Measurements from ENCODE around the gene FIP1L1. TPM values are rescaled to one million over a fixed set of nuclear protein-coding genes. Genes with fewer than 3 reads are reported as not detected.

FIP1L1 gene
- total and polyA plus RNA-seq, 10 of the 15 experiments (the other 5 are each of a cell fraction or from before 2014, with no cell fraction given): 28.1 to 110 (median 59.4) TPM

GRCh38 chr4:53453385-53453784, 75.9 kb downstream of the FIP1L1 start (continued):
- TF ChIP-seq MYB (IDR thresholded peaks at IDR 0.05; ENCODE audit: borderline replicate concordance, low read depth, low read length): no peak
- TF ChIP-seq USF1 (IDR thresholded peaks at IDR 0.05; ENCODE audit: borderline replicate concordance, extremely low read length, insufficient read depth, low read depth, low read length): no peak
- TF ChIP-seq STAT3 (IDR thresholded peaks at IDR 0.05; ENCODE audit: low read depth, low read length): no peak
- TF ChIP-seq BCLAF1 (IDR thresholded peaks at IDR 0.05): no peak

- CTCF ChIA-PET: interaction anchor here (1.1 to 1.3 kb wide), 3 partner anchors 250 to 349 kb away, joined by 3 to 5 read pairs (median 3); no protein-coding TSS in a partner anchor
- BruUV-seq (replicated peaks): no TSS peak
- H3K4me1 ChIP-seq (ENCODE audit: control insufficient read depth, insufficient read depth, low read length): no peaks in the 10 kb centered on the region
- TF ChIP-seq MTA3 (IDR thresholded peaks at IDR 0.05; ENCODE audit: borderline replicate concordance, low read length) (no peak), ATF7 (IDR thresholded peaks at IDR 0.05; ENCODE audit: low read depth) (no peak), BCLAF1 (IDR thresholded peaks at IDR 0.05) (no peak), HDAC2 (IDR thresholded peaks at IDR 0.05) (no peak), PRDM15 (CRISPR knock-in tag; IDR thresholded peaks at IDR 0.05) (no peak), ZNF274 (IDR thresholded peaks at IDR 0.05; ENCODE audit: insufficient read depth, insufficient read length) (no peak), CREM (IDR thresholded peaks at IDR 0.05; ENCODE audit: low read depth) (no peak), HDGF (IDR thresholded peaks at IDR 0.05) (no peak), YY1 (IDR thresholded peaks at IDR 0.05; ENCODE audit: low read depth, low read length) (no peak)
These were observed 78.3 kb downstream of the FIP1L1 start for GRCh38 chr4:53455766-53456165.

More at GRCh38 chr4:53455766-53456165, 78.3 kb downstream of the FIP1L1 start:
- no peaks in the 10 kb centered on the region for H3K27me3 ChIP-seq (replicated peaks in 1 of 2; ENCODE audit: control insufficient read depth in 2 of 2, insufficient read depth in 2 of 2, low read length in 1 of 2)
- H3K4me3 ChIP-seq: no peak overlapping the region
- ChIA-PET SMC1A (ENCODE audit: uncharacterized antibody, unreplicated experiment) (interaction anchor here (0.7 to 1.4 kb wide), 4 partner anchors 24 to 259 kb away, joined by 3 to 4 read pairs (median 4); no protein-coding TSS in a partner anchor), POLR2A (no interaction called here), RAD21 (ENCODE audit: unreplicated experiment) (no interaction called here)
- no peak overlapping the region for H2AFZ ChIP-seq (ENCODE audit: control insufficient read depth, low read depth, low read length)
- no peak for DNase-seq (ENCODE audit: low read depth, low spot score)
- no peak for FAIRE-seq
- in situ Hi-C loops (cut with MboI) (no loop called here), intact Hi-C loops (cut with micrococcal nuclease; ENCODE audit: unreplicated experiment) (loop anchor here (5.0 kb wide), 1 partner anchor 258 kb away; no protein-coding TSS in a partner anchor)
- H4K20me1 ChIP-seq (ENCODE audit: control insufficient read depth, insufficient read depth): no peaks in the 10 kb centered on the region
- H3K79me2 ChIP-seq (ENCODE audit: control insufficient read depth, insufficient read depth, low read length): no peaks in the 10 kb centered on the region
- 100% methylated on average over 3 of the region's 3 CpGs for WGBS (ENCODE audit: insufficient coverage, insufficient replicate concordance, low lambda C conversion rate, missing lambda C conversion rate)
- no peak overlapping the region for H3K27ac ChIP-seq (ENCODE audit: control insufficient read depth, insufficient read depth)
- no peak for ATAC-seq
- H3K9me3 ChIP-seq (replicated peaks; ENCODE audit: control insufficient read depth, insufficient read depth, low read length): no peaks in the 10 kb centered on the region
- H3K4me2 ChIP-seq (ENCODE audit: control insufficient read depth, insufficient read depth): no peak overlapping the region
- no peak overlapping the region for H3K9ac ChIP-seq (ENCODE audit: control insufficient read depth, insufficient read depth, low read length)
- peaks cover 3 to 21% of the 10 kb centered on the region in 2 experiments for H3K36me3 ChIP-seq (ENCODE audit: control insufficient read depth in 2 of 2, insufficient read depth in 2 of 2, low read length in 1 of 2)

Data from GM12878 (cell line).